ENCODE results near the gene SLMAP. TPM values are rescaled to one million over a fixed set of nuclear protein-coding genes. Genes with fewer than 3 reads are reported as not detected.
A peak's percentile ranks its signal among the peaks of the same experiment; 100 is the strongest.

Gene SLMAP
- total RNA-seq, 1 experiment from 2014 or later = 79.5 TPM

- Mint-ChIP-seq H3K4me3 (no peak overlapping the region), H3K27me3 (ENCODE audit: low read depth) (no peaks in the 10 kb centered on the region), H3K27ac (no peak overlapping the region), H3K36me3 (no peaks in the 10 kb centered on the region), H3K4me1 (peaks cover 32% of the 10 kb centered on the region), H3K9me3 (no peaks in the 10 kb centered on the region)
- ChIA-PET CTCF (no interaction called here), POLR2A (no interaction called here)
- TF ChIP-seq ZNF532 (CRISPR knock-in tag; IDR thresholded peaks at IDR 0.05; ENCODE audit: borderline replicate concordance) (no peak), NR1H2 (CRISPR knock-in tag; IDR thresholded peaks at IDR 0.05) (no peak), ETV6 (CRISPR knock-in tag; IDR thresholded peaks at IDR 0.05) (no peak), ZNF396 (CRISPR knock-in tag; IDR thresholded peaks at IDR 0.05; ENCODE audit: borderline replicate concordance) (no peak), KAT7 (CRISPR knock-in tag; IDR thresholded peaks at IDR 0.05; ENCODE audit: borderline replicate concordance) (no peak), E2F5 (CRISPR knock-in tag; IDR thresholded peaks at IDR 0.05) (no peak), E2F1 (CRISPR knock-in tag; IDR thresholded peaks at IDR 0.05) (no peak), NFE2L1 (CRISPR knock-in tag; IDR thresholded peaks at IDR 0.05) (no peak), TCF7 (CRISPR knock-in tag; IDR thresholded peaks at IDR 0.05; ENCODE audit: low read depth) (no peak), MLX (CRISPR knock-in tag; IDR thresholded peaks at IDR 0.05) (no peak), FOXP1 (CRISPR knock-in tag; IDR thresholded peaks at IDR 0.05; ENCODE audit: borderline replicate concordance) (no peak), HMGA2 (CRISPR knock-in tag; IDR thresholded peaks at IDR 0.05) (no peak), ZNF416 (CRISPR knock-in tag; IDR thresholded peaks at IDR 0.05) (no peak), ATF3 (CRISPR knock-in tag; conservative IDR thresholded peaks at IDR 0.05) (no peak), ZNF263 (CRISPR knock-in tag; IDR thresholded peaks at IDR 0.05; ENCODE audit: low read depth) (no peak)
- ATAC-seq = no peak
- DNase-seq (ENCODE audit: low spot score) = no peak
Observed at GRCh38 chr3:57818772-57819171, 62.7 kb downstream of the SLMAP start.

- ChIA-PET CTCF (interaction anchor here (0.6 to 1.4 kb wide), 2 partner anchors 17 to 399 kb away, joined by 3 to 4 read pairs; no protein-coding TSS in a partner anchor), POLR2A (no interaction called here)
- H3K27ac Mint-ChIP-seq = no peak overlapping the region
- peaks cover 47% of the 10 kb centered on the region for H3K4me1 Mint-ChIP-seq
- no peaks in the 10 kb centered on the region for H3K36me3 Mint-ChIP-seq
- DNase-seq (ENCODE audit: low spot score) = no peak
- no peaks in the 10 kb centered on the region for H3K9me3 Mint-ChIP-seq
- ATAC-seq = peak; percentile 90
- no peaks in the 10 kb centered on the region for H3K27me3 Mint-ChIP-seq (ENCODE audit: low read depth)
- no peak overlapping the region for H3K4me3 Mint-ChIP-seq
- no peak for TF ChIP-seq ARID4B (CRISPR knock-in tag; IDR thresholded peaks at IDR 0.05; ENCODE audit: borderline replicate concordance)
- no peak for TF ChIP-seq CREM (CRISPR knock-in tag; IDR thresholded peaks at IDR 0.05)
- TF ChIP-seq PRDM15 (CRISPR knock-in tag; IDR thresholded peaks at IDR 0.05) = peak; percentile 95
- TF ChIP-seq USF1 (CRISPR knock-in tag; IDR thresholded peaks at IDR 0.05) = no peak
Observed at GRCh38 chr3:57820479-57820878, 64.4 kb downstream of the SLMAP start.

Measured in WTC11 (cell line).